Loucy (cell line): ENCODE data around the gene CLEC16A.

Source experiments
- H2AFZ ChIP-seq: fragments of 200-600 bp; sonication (generic); 2 replicates; pipeline ENCODE4 v1.6.0; 2016; ENCODE audit warnings: antibody characterized with exemption, mild to moderate bottlenecking, low read length, moderate library complexity
- H3F3A ChIP-seq: fragments of 200-600 bp; 2 replicates; pipeline ENCODE4 v1.6.0; 2016; ENCODE audit warnings: antibody characterized with exemption, low read depth, mild to moderate bottlenecking
- H3K27me3 ChIP-seq: fragments of 200-600 bp; sonication (generic); 2 replicates; pipeline ENCODE4 v1.6.1; 2014; ENCODE audit warnings: low read length, mild to moderate bottlenecking; ENCODE audit not compliant: insufficient read depth, poor library complexity, severe bottlenecking
- H3K36me3 ChIP-seq: fragments of 200-600 bp; sonication (generic); 2 replicates; pipeline ENCODE4 v1.6.1; 2016; ENCODE audit warnings: low read length; ENCODE audit not compliant: insufficient read depth
- H3K4me1 ChIP-seq: fragments of 200-600 bp; sonication (generic); 2 replicates; pipeline ENCODE4 v1.5.1; 2014; ENCODE audit warnings: low read length, mild to moderate bottlenecking; ENCODE audit not compliant: insufficient read depth, poor library complexity, severe bottlenecking
- H3K4me2 ChIP-seq: fragments of 200-600 bp; sonication (generic); 2 replicates; pipeline ENCODE4 v1.6.0; 2014; ENCODE audit warnings: antibody characterized with exemption, low read length, low read depth, mild to moderate bottlenecking; ENCODE audit not compliant: poor library complexity, severe bottlenecking
- H3K4me3 ChIP-seq: fragments of 200-600 bp; sonication (generic); 2 replicates; pipeline ENCODE4 v1.5.1; 2014; ENCODE audit warnings: low read length, mild to moderate bottlenecking, mixed read lengths; ENCODE audit not compliant: poor library complexity, severe bottlenecking
- H3K79me2 ChIP-seq: fragments of 200-600 bp; sonication (generic); 2 replicates; pipeline ENCODE4 v1.6.1; 2014; ENCODE audit warnings: low read length; ENCODE audit not compliant: insufficient read depth
- H3K9ac ChIP-seq: fragments of 200-600 bp; sonication (generic); 2 replicates; pipeline ENCODE4 v1.6.0; 2014; ENCODE audit warnings: mild to moderate bottlenecking, low read depth, low read length, moderate library complexity; ENCODE audit not compliant: poor library complexity, severe bottlenecking
- H3K9me2 ChIP-seq: fragments of 200-600 bp; sonication (generic); replicated peaks from 2 replicates; pipeline ENCODE4 v1.6.1; 2016; ENCODE audit warnings: low read depth, low read length, mixed read lengths
- H3K9me3 ChIP-seq: fragments of 200-600 bp; sonication (generic); 2 replicates; pipeline ENCODE4 v1.6.1; 2014; ENCODE audit warnings: mild to moderate bottlenecking, antibody characterized with exemption, low read length, low read depth; ENCODE audit not compliant: insufficient read depth
- H4K20me1 ChIP-seq: fragments of 200-600 bp; sonication (generic); 2 replicates; pipeline ENCODE4 v1.6.0; 2014; ENCODE audit warnings: antibody characterized with exemption, low read length, mild to moderate bottlenecking; ENCODE audit not compliant: insufficient read depth, poor library complexity, severe bottlenecking
- CTCF ChIP-seq: fragments of 200-600 bp; sonication (generic); conservative IDR thresholded peaks from 2 replicates; pipeline ENCODE4 v1.5.1; 2014; ENCODE audit warnings: mild to moderate bottlenecking, antibody characterized with exemption, low read length
- EZH2phosphoT487 ChIP-seq: fragments of 200-600 bp; IDR thresholded peaks from 2 replicates; pipeline ENCODE4 v1.6.1; 2018; ENCODE audit warnings: antibody characterized with exemption, mild to moderate bottlenecking, moderate library complexity, borderline replicate concordance

CLEC16A gene

GRCh38 chr16:10980813-10981212 is 36.4 kb downstream of the CLEC16A start:
- Histone ChIP-seq H3K27me3 (no peaks in the 10 kb centered on the region), H3K4me2 (no peak overlapping the region), H3K9ac (no peak overlapping the region), H4K20me1 (no peaks in the 10 kb centered on the region), H3K79me2 (no peaks in the 10 kb centered on the region), H3K9me3 (no peaks in the 10 kb centered on the region), H3F3A (no peaks in the 10 kb centered on the region), H3K9me2 (no peaks in the 10 kb centered on the region), H2AFZ (no peak overlapping the region), H3K36me3 (no peaks in the 10 kb centered on the region; the same call in 1 of the 2 replicates), H3K4me1 (no peaks in the 10 kb centered on the region), H3K4me3 (no peak overlapping the region)
- no peak for TF ChIP-seq EZH2phosphoT487
- no peak for TF ChIP-seq CTCF

DNA sequence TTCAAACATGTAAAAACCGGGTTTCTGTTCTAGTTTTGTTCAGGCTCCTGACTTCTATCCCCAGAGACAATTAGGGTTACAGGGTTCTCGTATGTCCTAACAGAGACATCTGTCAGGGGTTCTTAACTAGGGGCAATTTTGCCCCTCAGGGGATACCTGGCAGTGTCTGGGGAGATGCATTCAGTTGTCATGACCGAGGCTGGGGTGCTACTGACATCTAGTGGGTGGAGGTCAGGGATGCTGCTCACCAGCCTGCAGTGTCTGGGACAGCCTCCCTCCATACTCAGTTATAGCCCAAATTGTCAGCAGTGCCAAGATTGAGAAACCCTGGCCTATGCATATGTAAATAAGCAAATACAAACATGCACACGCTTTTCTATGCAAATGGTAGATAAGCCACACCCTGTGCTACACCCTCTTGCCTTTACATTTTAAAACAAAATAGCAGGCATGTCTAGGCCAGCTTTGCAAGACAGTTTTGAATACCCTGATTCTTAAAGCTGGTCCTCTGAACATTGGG is 37.4 kb downstream of the CLEC16A start:
- Histone ChIP-seq H3K36me3 (no peaks in the 10 kb centered on the region; the same call in 1 of the 2 replicates), H3K79me2 (no peaks in the 10 kb centered on the region), H3K27me3 (no peaks in the 10 kb centered on the region), H3F3A (no peaks in the 10 kb centered on the region), H3K9me2 (no peaks in the 10 kb centered on the region), H2AFZ (no peak overlapping the region), H3K4me2 (no peak overlapping the region), H3K9ac (no peak overlapping the region), H3K4me1 (no peaks in the 10 kb centered on the region), H3K4me3 (no peak overlapping the region), H4K20me1 (no peaks in the 10 kb centered on the region), H3K9me3 (no peaks in the 10 kb centered on the region)
- no peak for TF ChIP-seq EZH2phosphoT487
- TF ChIP-seq CTCF: peak; percentile 52

DNA sequence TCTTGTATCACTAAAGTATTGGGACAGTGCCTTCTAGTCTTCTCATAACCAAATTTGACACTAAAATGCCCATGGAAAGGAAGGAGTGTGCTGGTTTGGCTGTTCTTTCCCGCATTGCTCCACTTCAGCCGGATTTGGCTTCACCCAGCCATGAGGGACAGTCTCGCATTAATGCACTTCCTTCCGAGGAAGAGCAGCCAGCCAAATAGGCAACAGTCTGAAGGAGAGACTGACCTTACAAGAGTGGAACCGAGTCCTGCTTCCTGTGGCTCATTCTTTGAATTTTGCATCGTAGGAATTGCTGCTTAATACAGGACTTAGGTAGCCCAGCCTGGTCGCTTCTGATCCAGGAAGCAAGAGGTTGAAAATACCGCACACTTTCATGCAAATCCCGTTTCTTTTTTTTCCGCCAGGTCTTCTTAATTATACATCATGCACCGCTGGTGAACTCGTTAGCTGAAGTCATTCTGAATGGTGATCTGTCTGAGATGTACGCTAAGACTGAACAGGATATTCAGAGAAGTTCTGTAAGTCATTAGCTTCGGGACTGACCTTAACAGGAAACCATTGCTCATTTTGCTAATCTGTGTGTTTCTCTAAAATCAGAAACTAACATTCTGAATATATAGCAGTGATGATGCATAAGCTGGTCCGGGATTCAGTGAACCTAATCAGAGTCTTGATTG is 38.2 kb downstream of the CLEC16A start:
- Histone ChIP-seq H3K36me3 (no peaks in the 10 kb centered on the region; the same call in 1 of the 2 replicates), H3K27me3 (no peaks in the 10 kb centered on the region), H4K20me1 (no peaks in the 10 kb centered on the region), H3K9ac (no peak overlapping the region), H3K9me2 (no peaks in the 10 kb centered on the region), H3K9me3 (no peaks in the 10 kb centered on the region), H3K4me1 (peaks cover 3% of the 10 kb centered on the region), H3F3A (no peaks in the 10 kb centered on the region), H3K4me2 (no peak overlapping the region), H3K79me2 (no peaks in the 10 kb centered on the region), H3K4me3 (no peak overlapping the region), H2AFZ (no peak overlapping the region)
- TF ChIP-seq EZH2phosphoT487 (no peak), CTCF (no peak)
